H1 (cell line): ENCODE data around the gene SERPING1. TPM values are rescaled to one million over a fixed set of nuclear protein-coding genes. Genes with fewer than 3 reads are reported as not detected.

Experiments used
- CTCF ChIA-PET: fragments of 300-600 bp; sonication (Branson Sonifier 250); formaldehyde crosslinking; loops from one replicate; lab custom pipeline; 2021; ENCODE audit not compliant: partially characterized antibody; lab: Charles Lee
- POLR2A ChIA-PET: fragments of 300-600 bp; sonication (Branson Sonifier 250); formaldehyde crosslinking; loops from one replicate; lab custom pipeline; 2021; ENCODE audit warnings: inconsistent platforms; ENCODE audit not compliant: partially characterized antibody; lab: Charles Lee
- DNase-seq, 2 experiments: peaks; one replicate each; pipeline versions ENCODE4 v3.0.0 to v3.0.0-alpha.2; 2010 to 2022; ENCODE audit warnings: low spot score in 2 of 2, low read depth in 1 of 2, mixed read lengths in 1 of 2
- FAIRE-seq: peaks from 2 replicates; lab custom pipeline; 2011; peaks lifted over from hg19 to GRCh38; lab: Jason Lieb, UNC
- H2AFZ ChIP-seq: 2 replicates; pipeline ENCODE4 v1.8.1; 2012; ENCODE audit warnings: low read length, inconsistent platforms
- H2AK5ac ChIP-seq: 2 replicates; pipeline ENCODE4 v1.6.1; 2013; ENCODE audit warnings: low read depth, low read length
- H2BK120ac ChIP-seq: replicated peaks from 2 replicates; pipeline ENCODE3; 2013; ENCODE audit warnings: low read depth, low read length, inconsistent platforms
- H2BK12ac ChIP-seq: 2 replicates; pipeline ENCODE4 v1.6.1; 2013; ENCODE audit warnings: low read depth, low read length
- H2BK15ac ChIP-seq: 2 replicates; pipeline ENCODE4 v1.6.1; 2013; ENCODE audit warnings: low read length
- H2BK20ac ChIP-seq: 2 replicates; pipeline ENCODE4 v1.6.1; 2013; ENCODE audit warnings: low read length
- H2BK5ac ChIP-seq: 2 replicates; pipeline ENCODE4 v1.6.1; 2013; ENCODE audit warnings: low read depth, low read length
- H3K14ac ChIP-seq: 2 replicates; pipeline ENCODE4 v1.6.1; 2013; ENCODE audit warnings: inconsistent platforms; ENCODE audit not compliant: insufficient read length
- H3K18ac ChIP-seq: 2 replicates; pipeline ENCODE4 v1.6.1; 2013; ENCODE audit warnings: low read length; ENCODE audit errors: extremely low read depth
- H3K23ac ChIP-seq: 2 replicates; pipeline ENCODE4 v1.6.1; 2013; ENCODE audit warnings: inconsistent platforms; ENCODE audit not compliant: insufficient read length
- H3K23me2 ChIP-seq: 2 replicates; pipeline ENCODE4 v1.6.1; 2013; ENCODE audit warnings: low read depth, low read length
- H3K27ac ChIP-seq: 2 replicates; pipeline ENCODE4 v1.6.1; 2011; ENCODE audit warnings: low read depth, low read length, inconsistent platforms
- H3K27me3 ChIP-seq, 4 experiments: replicated peaks in 1 of 4; 1 replicate in 1 of 4; 2 replicates in 3 of 4; pipeline versions ENCODE4 v1.6.1 to v1.8.1; 2011 to 2013; ENCODE audit warnings: low read length in 3 of 4, mild to moderate bottlenecking in 3 of 4, inconsistent platforms in 2 of 4, mixed read lengths in 2 of 4, moderate library complexity in 1 of 4; ENCODE audit not compliant: control insufficient read depth in 3 of 4, insufficient read depth in 3 of 4; ENCODE audit errors: extremely low read depth in 1 of 4
- H3K36me3 ChIP-seq, 4 experiments: 2 replicates each; pipeline versions ENCODE4 v1.6.1 to v1.8.1; 2011 to 2013; ENCODE audit warnings: mild to moderate bottlenecking in 4 of 4, low read length in 3 of 4, moderate library complexity in 2 of 4, control low read depth in 1 of 4, inconsistent platforms in 1 of 4; ENCODE audit not compliant: insufficient read depth in 4 of 4, control insufficient read depth in 2 of 4
- H3K4ac ChIP-seq: replicated peaks from 2 replicates; pipeline ENCODE3; 2013; ENCODE audit warnings: low read length, low read depth, mixed read lengths, inconsistent platforms; ENCODE audit not compliant: insufficient read length
- H3K4me1 ChIP-seq, 4 experiments: replicated peaks in 1 of 4; 1 replicate in 1 of 4; 2 replicates in 3 of 4; pipeline versions ENCODE4 v1.6.1 to v1.8.1; 2011 to 2013; ENCODE audit warnings: low read length in 3 of 4, inconsistent platforms in 2 of 4, mixed read lengths in 1 of 4; ENCODE audit not compliant: insufficient read depth in 4 of 4, control insufficient read depth in 3 of 4
- H3K4me2 ChIP-seq, 2 experiments: 2 replicates each; pipeline versions ENCODE4 v1.6.1 to v1.8.1; 2011 to 2013; ENCODE audit warnings: low read depth in 2 of 2, low read length in 2 of 2, control low read depth in 1 of 2, inconsistent platforms in 1 of 2, mild to moderate bottlenecking in 1 of 2; ENCODE audit not compliant: insufficient read depth in 1 of 2
- H3K4me3 ChIP-seq, 4 experiments: fragments of 200-600, 300-600 bp in 1 of 4; sonication (generic), shearing (Covaris generic), sonication (Bioruptor Twin) in 1 of 4; 2 replicates each; pipeline versions ENCODE4 v1.5.1 to v1.8.1; 2011 to 2016; ENCODE audit warnings: low read length in 4 of 4, low read depth in 3 of 4, control low read depth in 2 of 4, inconsistent platforms in 2 of 4, mild to moderate bottlenecking in 2 of 4, mixed read lengths in 1 of 4, moderate library complexity in 1 of 4; ENCODE audit not compliant: insufficient read depth in 2 of 4; ENCODE audit errors: extremely low read depth in 1 of 4
- H3K56ac ChIP-seq: replicated peaks from 2 replicates; pipeline ENCODE3; 2013; ENCODE audit warnings: low read depth, mild to moderate bottlenecking, mixed read lengths, low read length, inconsistent platforms; ENCODE audit not compliant: insufficient read length
- H3K79me1 ChIP-seq: 2 replicates; pipeline ENCODE4 v1.6.1; 2013; ENCODE audit warnings: low read depth, low read length, control low read depth
- H3K79me2 ChIP-seq, 2 experiments: 2 replicates each; pipeline versions ENCODE4 v1.6.1 to v1.8.1; 2012 to 2013; ENCODE audit warnings: low read length in 2 of 2, mild to moderate bottlenecking in 2 of 2, inconsistent platforms in 1 of 2; ENCODE audit not compliant: insufficient read depth in 2 of 2, control insufficient read depth in 1 of 2
- H3K9ac ChIP-seq, 4 experiments: replicated peaks in 1 of 4; 1 replicate in 1 of 4; 2 replicates in 3 of 4; pipeline versions ENCODE4 v1.6.1 to v1.8.1; 2011 to 2013; ENCODE audit warnings: low read depth in 3 of 4, low read length in 3 of 4, control low read depth in 2 of 4, mild to moderate bottlenecking in 2 of 4, moderate library complexity in 2 of 4, inconsistent platforms in 1 of 4; ENCODE audit errors: extremely low read depth in 1 of 4
- H3K9me3 ChIP-seq, 2 experiments: 2 replicates each; pipeline versions ENCODE4 v1.6.1 to v1.8.1; 2012 to 2013; ENCODE audit warnings: mild to moderate bottlenecking in 2 of 2, moderate library complexity in 2 of 2, control low read depth in 1 of 2, inconsistent platforms in 1 of 2, low read depth in 1 of 2, low read length in 1 of 2, mixed read lengths in 1 of 2; ENCODE audit not compliant: insufficient read depth in 2 of 2
- H4K20me1 ChIP-seq, 2 experiments: replicated peaks in 1 of 2; 2 replicates each; pipeline versions ENCODE3 to v1.8.1; 2011 to 2013; ENCODE audit warnings: inconsistent platforms in 2 of 2, low read length in 2 of 2, mild to moderate bottlenecking in 1 of 2; ENCODE audit not compliant: insufficient read depth in 2 of 2, control insufficient read depth in 1 of 2
- H4K5ac ChIP-seq: 2 replicates; pipeline ENCODE4 v1.6.1; 2013; ENCODE audit warnings: low read length, low read depth, mixed read lengths, inconsistent platforms; ENCODE audit not compliant: insufficient read length
- H4K8ac ChIP-seq: 2 replicates; pipeline ENCODE4 v1.8.0; 2013; ENCODE audit warnings: mild to moderate bottlenecking, moderate library complexity, low read length, inconsistent platforms; ENCODE audit not compliant: insufficient read depth; ENCODE audit errors: extremely low read depth
- H4K91ac ChIP-seq: replicated peaks from 2 replicates; pipeline ENCODE3; 2013; ENCODE audit warnings: low read length, mixed read lengths, inconsistent platforms; ENCODE audit not compliant: insufficient read length
- CBX5 ChIP-seq: fragments of 300-800, 300-1000 bp; sonication (generic); IDR thresholded peaks from 2 replicates; pipeline ENCODE4 v1.7.1; 2016; ENCODE audit warnings: antibody characterized with exemption, low read length, low read depth
- NRF1 ChIP-seq: IDR thresholded peaks from 2 replicates; pipeline ENCODE4 v1.6.1; 2011; ENCODE audit warnings: mild to moderate bottlenecking, low read depth, low read length, improper control_type of control experiment
- PHF8 ChIP-seq: fragments of 200-600 bp; sonication (generic); conservative IDR thresholded peaks from 2 replicates; pipeline ENCODE4 v1.7.1; 2012; ENCODE audit warnings: low read depth, mild to moderate bottlenecking, inconsistent platforms, low read length, moderate library complexity
- RBBP5 ChIP-seq: IDR thresholded peaks from 2 replicates; pipeline ENCODE4 v1.7.1; 2012; ENCODE audit warnings: low read depth, mild to moderate bottlenecking, inconsistent platforms, low read length, moderate library complexity, borderline replicate concordance
- TAF7 ChIP-seq: optimal IDR thresholded peaks from 2 replicates; pipeline ENCODE3; 2011; ENCODE audit warnings: low read depth, mild to moderate bottlenecking, inconsistent platforms, low read length, moderate library complexity, borderline replicate concordance
- ZNF274 ChIP-seq: IDR thresholded peaks from 2 replicates; pipeline ENCODE4 v1.7.0; 2012; ENCODE audit warnings: low read length, borderline replicate concordance; ENCODE audit errors: extremely low read depth
- WGBS, 2 experiments: shearing (Covaris generic) in 1 of 2; methylation state at CpG; one replicate each; pipeline versions ENCODE4 v1.1.6 to v1.1.7; 2013 to 2015; ENCODE audit warnings: low lambda C conversion rate in 2 of 2, mixed read lengths in 2 of 2, inconsistent platforms in 1 of 2, low coverage in 1 of 2, missing lambda C conversion rate in 1 of 2; ENCODE audit not compliant: insufficient replicate concordance in 2 of 2, insufficient coverage in 1 of 2, insufficient read length in 1 of 2; ENCODE audit errors: extremely low coverage in 1 of 2, missing lambda C conversion rate in 1 of 2; 5-methylcytosine and 5-hydroxymethylcytosine counted together
- polyA plus RNA-seq, 7 experiments: library from polyadenylated mRNA; depleted of rRNA in 3 of 7; stranded (reverse) in 5 of 7; unstranded in 2 of 7; fragments of >200 nt in 5 of 7; fragments of 200-250 nt in 2 of 7; gene quantifications; 1 replicate in 5 of 7; 2 replicates in 1 of 7; 4 replicates in 1 of 7; pipeline versions ENCODE4 v1.2.1 to v1.2.3, GENCODE V29; 2011 to 2013; ENCODE audit warnings: missing spikeins in 2 of 7, mixed read lengths in 2 of 7
- total RNA-seq: library from RNA; stranded (reverse); fragmentation: NEBNext Ultra II Directional; extraction: Animal tissue kit (Norgen Biotek cat#: 25700); gene quantifications from 2 replicates; pipeline ENCODE4 v1.2.1, GENCODE V29; 2021

Gene SERPING1
- total and polyA plus RNA-seq, 2 of the 8 experiments (the other 6 are each of a cell fraction or from before 2014, with no cell fraction given) = 50.9 to 54.8 TPM

DNA sequence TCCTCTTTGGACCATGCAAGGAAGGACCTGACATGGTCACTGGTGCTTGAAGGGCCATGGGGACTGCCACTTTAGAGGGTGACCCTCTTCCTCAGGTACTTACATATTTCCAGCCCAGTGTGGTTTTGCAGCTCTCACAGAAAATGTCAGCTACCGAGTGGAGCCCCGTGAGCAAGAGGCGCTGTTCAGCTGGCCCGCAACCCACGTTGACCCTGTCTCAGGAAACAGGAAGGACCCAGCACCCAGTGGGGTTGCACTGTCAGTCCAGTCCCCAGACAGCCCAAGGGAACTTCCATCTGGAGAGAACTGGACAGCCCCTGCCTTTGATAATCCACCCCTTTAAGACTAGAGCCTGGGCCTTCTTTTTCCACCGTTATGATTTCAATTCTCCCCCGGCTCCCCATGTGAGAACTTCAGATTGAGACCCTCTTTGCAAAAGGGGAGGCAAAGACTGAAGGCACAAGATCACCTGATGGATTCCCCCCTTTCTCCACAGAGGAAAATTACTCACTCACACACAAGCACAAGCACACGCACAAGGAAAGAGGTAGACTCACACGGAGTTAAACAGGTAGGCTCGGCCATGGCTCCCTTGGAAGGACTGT, 48.8 kb downstream of the SERPING1 start:
- ChIA-PET POLR2A (interaction anchor here (0.6 to 29.6 kb wide), 29 partner anchors 5 to 334 kb away, joined by 3 to 1546 read pairs (median 4); partner anchors contain the start of genes CLP1, RTN4RL2, SERPING1 and SLC43A1), CTCF (interaction anchor here (0.5 to 14.3 kb wide), 4 partner anchors 9 to 87 kb away, joined by 3 to 357 read pairs (median 144); partner anchors contain the start of genes SERPING1 and UBE2L6)
- no peak overlapping the region for H3K14ac ChIP-seq
- peaks cover 28% of the 10 kb centered on the region for H3K23me2 ChIP-seq
- 0 out of 2 replicates have a peak overlapping the region, but pooled peaks have one; percentile 57 for H2BK5ac ChIP-seq
- no peaks in the 10 kb centered on the region for H3K9me3 ChIP-seq
- DNase-seq (peak in 1 of 2 experiments; percentile 58), FAIRE-seq (no peak)
- peaks cover 25 to 35% of the 10 kb centered on the region in 2 experiments for H4K20me1 ChIP-seq
- 53% methylated on average over 10 of the region's 10 CpGs; no CpG with 5 or more reads in 1 of the 2 experiments for WGBS, 2 experiments
- H2BK20ac ChIP-seq = no peak overlapping the region
- no peak overlapping the region for H2BK12ac ChIP-seq
- no peak overlapping the region for H3K56ac ChIP-seq
- H3K4me2 ChIP-seq = peak overlapping the region; percentile 92 to 95
- no peak overlapping the region for H4K5ac ChIP-seq
- no peak overlapping the region for H4K91ac ChIP-seq
- H3K36me3 ChIP-seq = peaks cover 5 to 12% (median 8%) of the 10 kb centered on the region in 4 experiments; a peak in 6 of 8 replicates
- 0 out of 7 replicates have a peak overlapping the region, but pooled peaks of 1 of the 4 experiments have one; percentile 38 for H3K9ac ChIP-seq
- no peak for TF ChIP-seq TAF7
- no peak for TF ChIP-seq PHF8
- no peak for TF ChIP-seq ZNF274
- TF ChIP-seq NRF1 = no peak
- TF ChIP-seq RBBP5 = 0 out of 2 replicates have a peak, but pooled peaks have one; percentile 1
- no peak for TF ChIP-seq CBX5
- no peak overlapping the region for H3K27ac ChIP-seq
- no peak overlapping the region for H2BK120ac ChIP-seq
- H3K4ac ChIP-seq = no peak overlapping the region
- peaks cover 0 to 12% of the 10 kb centered on the region in 2 experiments; a peak in 2 of 4 replicates for H3K79me2 ChIP-seq
- H2AK5ac ChIP-seq = no peak overlapping the region
- peak overlapping the region; percentile 41; the same call in 1 of the 2 replicates for H4K8ac ChIP-seq
- H3K23ac ChIP-seq = no peak overlapping the region
- no peak overlapping the region for H2BK15ac ChIP-seq
- no peak overlapping the region for H2AFZ ChIP-seq
- H3K79me1 ChIP-seq = no peaks in the 10 kb centered on the region; the same call in 1 of the 2 replicates
- 0 out of 7 replicates have a peak, but pooled peaks cover 0 to 4% (median 0%) of the 10 kb centered on the region in 4 experiments for H3K27me3 ChIP-seq
- H3K4me3 ChIP-seq = peak overlapping the region in 2 of 4 experiments; percentile 45 to 56; a peak in 4 of 8 replicates
- peaks cover 33 to 60% (median 38%) of the 10 kb centered on the region in 4 experiments for H3K4me1 ChIP-seq
- no peak overlapping the region; the same call in 1 of the 2 replicates for H3K18ac ChIP-seq
